Activated naive CD8-positive, alpha-beta T cell treated with anti-CD3 and anti-CD28 coated beads, Interleukin-2, amount 10 ng/mL, durations not matched to agents 7 days and 5 days (primary cell): ENCODE results near the gene ZNF716. TPM values are rescaled to one million over a fixed set of nuclear protein-coding genes. Genes with fewer than 3 reads are reported as not detected.

Experiments
- ATAC-seq: fragments of 150-1000 bp; cut with Tn5 transposase; one replicate; pipeline ENCODE4 v1.10.0; 2021; ENCODE audit warnings: low read depth, moderate library complexity
- POLR2A ChIA-PET: fragments of 350-600 bp; sonication (Branson Sonifier 250); formaldehyde crosslinking; loops from one replicate; lab custom pipeline; 2021; ENCODE audit warnings: antibody characterized with exemption; lab: Charles Lee
- DNase-seq: peaks from one replicate; pipeline ENCODE4 v3.0.0; 2021
- H3K27ac Mint-ChIP-seq: one replicate; pipeline ENCODE4 v1.8.0; 2022; ENCODE audit warnings: mild to moderate bottlenecking, mixed read lengths
- H3K27me3 Mint-ChIP-seq: one replicate; pipeline ENCODE4 v1.8.0; 2022; ENCODE audit warnings: mild to moderate bottlenecking, moderate library complexity, mixed read lengths
- H3K36me3 Mint-ChIP-seq: one replicate; pipeline ENCODE4 v1.8.0; 2021; ENCODE audit warnings: mild to moderate bottlenecking, mixed read lengths
- H3K4me1 Mint-ChIP-seq: one replicate; pipeline ENCODE4 v1.8.0; 2021; ENCODE audit warnings: mixed read lengths
- H3K4me3 Mint-ChIP-seq: one replicate; pipeline ENCODE4 v1.8.0; 2022; ENCODE audit warnings: mild to moderate bottlenecking, moderate library complexity, mixed read lengths
- H3K9me3 Mint-ChIP-seq: one replicate; pipeline ENCODE4 v1.8.0; 2021; ENCODE audit warnings: mixed read lengths
- total RNA-seq, 2 experiments: library from RNA; stranded (reverse); gene quantifications; one replicate each; pipeline ENCODE4 v1.2.3, GENCODE V29; 2021

The ZNF716 gene
- total RNA-seq, 2 experiments from 2014 or later = not detected

- Mint-ChIP-seq H3K9me3 (peaks cover 3% of the 10 kb centered on the region), H3K27me3 (no peaks in the 10 kb centered on the region), H3K4me3 (no peak overlapping the region), H3K36me3 (no peaks in the 10 kb centered on the region), H3K27ac (no peak overlapping the region), H3K4me1 (no peaks in the 10 kb centered on the region)
- no peak for DNase-seq
- no peak for ATAC-seq
- POLR2A ChIA-PET = no interaction called here
These were observed 34.2 kb upstream of the ZNF716 start for GRCh38 chr7:57415730-57416129.

GRCh38 chr7:57416601-57417358, 33.2 kb upstream of the ZNF716 start:
- no peaks in the 10 kb centered on the region for H3K36me3 Mint-ChIP-seq
- POLR2A ChIA-PET = no interaction called here
- peaks cover 6% of the 10 kb centered on the region for H3K9me3 Mint-ChIP-seq
- H3K4me1 Mint-ChIP-seq = no peaks in the 10 kb centered on the region
- H3K4me3 Mint-ChIP-seq = no peak overlapping the region
- DNase-seq = no peak
- no peak overlapping the region for H3K27ac Mint-ChIP-seq
- no peaks in the 10 kb centered on the region for H3K27me3 Mint-ChIP-seq
- no peak for ATAC-seq

GRCh38 chr7:57417736-57418135, 32.2 kb upstream of the ZNF716 start:
- Mint-ChIP-seq H3K36me3 (no peaks in the 10 kb centered on the region), H3K9me3 (peaks cover 9% of the 10 kb centered on the region), H3K27me3 (no peaks in the 10 kb centered on the region), H3K27ac (no peak overlapping the region), H3K4me3 (no peak overlapping the region), H3K4me1 (no peaks in the 10 kb centered on the region)
- DNase-seq (no peak), ATAC-seq (no peak)
- POLR2A ChIA-PET = no interaction called here

GRCh38 chr7:57423768-57424167, 26.2 kb upstream of the ZNF716 start:
- no peaks in the 10 kb centered on the region for H3K27me3 Mint-ChIP-seq
- POLR2A ChIA-PET = no interaction called here
- H3K4me3 Mint-ChIP-seq = no peak overlapping the region
- H3K4me1 Mint-ChIP-seq = no peaks in the 10 kb centered on the region
- no peak overlapping the region for H3K27ac Mint-ChIP-seq
- ATAC-seq (no peak), DNase-seq (no peak)
- H3K36me3 Mint-ChIP-seq = peaks cover 3% of the 10 kb centered on the region
- peaks cover 13% of the 10 kb centered on the region for H3K9me3 Mint-ChIP-seq

GRCh38 chr7:57424515-57425238, 25.3 kb upstream of the ZNF716 start:
- POLR2A ChIA-PET = no interaction called here
- Mint-ChIP-seq H3K27me3 (no peaks in the 10 kb centered on the region), H3K27ac (no peak overlapping the region), H3K4me3 (no peak overlapping the region), H3K36me3 (peaks cover 3% of the 10 kb centered on the region), H3K9me3 (peaks cover 15% of the 10 kb centered on the region), H3K4me1 (no peaks in the 10 kb centered on the region)
- ATAC-seq (no peak), DNase-seq (no peak)

- no peak for DNase-seq
- Mint-ChIP-seq H3K36me3 (peaks cover 3% of the 10 kb centered on the region), H3K9me3 (peaks cover 15% of the 10 kb centered on the region), H3K27me3 (no peaks in the 10 kb centered on the region), H3K27ac (no peak overlapping the region), H3K4me3 (no peak overlapping the region), H3K4me1 (no peaks in the 10 kb centered on the region)
- ATAC-seq = no peak
- POLR2A ChIA-PET = no interaction called here
These were observed 24.6 kb upstream of the ZNF716 start for GRCh38 chr7:57425239-57425944.

- Mint-ChIP-seq H3K4me1 (no peaks in the 10 kb centered on the region), H3K27ac (no peak overlapping the region), H3K27me3 (no peaks in the 10 kb centered on the region), H3K4me3 (no peak overlapping the region), H3K36me3 (peaks cover 3% of the 10 kb centered on the region), H3K9me3 (peaks cover 15% of the 10 kb centered on the region)
- ATAC-seq = no peak
- POLR2A ChIA-PET = no interaction called here
- no peak for DNase-seq
These were observed 23.9 kb upstream of the ZNF716 start for GRCh38 chr7:57425969-57426628.

GRCh38 chr7:57426629-57427003, 23.4 kb upstream of the ZNF716 start:
- no peak overlapping the region for H3K27ac Mint-ChIP-seq
- no peaks in the 10 kb centered on the region for H3K27me3 Mint-ChIP-seq
- H3K4me1 Mint-ChIP-seq = no peaks in the 10 kb centered on the region
- POLR2A ChIA-PET = no interaction called here
- DNase-seq = no peak
- no peak for ATAC-seq
- H3K36me3 Mint-ChIP-seq = peaks cover 3% of the 10 kb centered on the region
- H3K9me3 Mint-ChIP-seq = peaks cover 12% of the 10 kb centered on the region
- H3K4me3 Mint-ChIP-seq = no peak overlapping the region

GRCh38 chr7:57427146-57427545, 22.8 kb upstream of the ZNF716 start:
- Mint-ChIP-seq H3K4me3 (no peak overlapping the region), H3K9me3 (peaks cover 10% of the 10 kb centered on the region), H3K36me3 (peaks cover 3% of the 10 kb centered on the region), H3K27me3 (no peaks in the 10 kb centered on the region), H3K27ac (no peak overlapping the region), H3K4me1 (no peaks in the 10 kb centered on the region)
- no peak for ATAC-seq
- POLR2A ChIA-PET = no interaction called here
- no peak for DNase-seq

- H3K9me3 Mint-ChIP-seq = peaks cover 9% of the 10 kb centered on the region
- ATAC-seq (no peak), DNase-seq (no peak)
- peaks cover 3% of the 10 kb centered on the region for H3K36me3 Mint-ChIP-seq
- POLR2A ChIA-PET = no interaction called here
- no peak overlapping the region for H3K4me3 Mint-ChIP-seq
- H3K27ac Mint-ChIP-seq = no peak overlapping the region
- H3K27me3 Mint-ChIP-seq = no peaks in the 10 kb centered on the region
- H3K4me1 Mint-ChIP-seq = no peaks in the 10 kb centered on the region
These were observed 22.4 kb upstream of the ZNF716 start for GRCh38 chr7:57427594-57427993.

GRCh38 chr7:57432583-57432982, 17.4 kb upstream of the ZNF716 start:
- DNase-seq (no peak), ATAC-seq (no peak)
- H3K36me3 Mint-ChIP-seq = no peaks in the 10 kb centered on the region
- H3K4me3 Mint-ChIP-seq = no peak overlapping the region
- POLR2A ChIA-PET = no interaction called here
- no peak overlapping the region for H3K27ac Mint-ChIP-seq
- H3K27me3 Mint-ChIP-seq = no peaks in the 10 kb centered on the region
- no peaks in the 10 kb centered on the region for H3K4me1 Mint-ChIP-seq
- H3K9me3 Mint-ChIP-seq = peaks cover 6% of the 10 kb centered on the region

GRCh38 chr7:57437581-57437980, 12.4 kb upstream of the ZNF716 start:
- DNase-seq = no peak
- ATAC-seq = no peak
- H3K4me1 Mint-ChIP-seq = no peaks in the 10 kb centered on the region
- no peak overlapping the region for H3K27ac Mint-ChIP-seq
- POLR2A ChIA-PET = no interaction called here
- H3K36me3 Mint-ChIP-seq = no peaks in the 10 kb centered on the region
- H3K27me3 Mint-ChIP-seq = no peaks in the 10 kb centered on the region
- H3K4me3 Mint-ChIP-seq = no peak overlapping the region
- peaks cover 7% of the 10 kb centered on the region for H3K9me3 Mint-ChIP-seq

GRCh38 chr7:57438244-57438643, 11.7 kb upstream of the ZNF716 start:
- peaks cover 6% of the 10 kb centered on the region for H3K9me3 Mint-ChIP-seq
- no peaks in the 10 kb centered on the region for H3K4me1 Mint-ChIP-seq
- POLR2A ChIA-PET = no interaction called here
- no peak for DNase-seq
- no peak overlapping the region for H3K4me3 Mint-ChIP-seq
- H3K27me3 Mint-ChIP-seq = no peaks in the 10 kb centered on the region
- ATAC-seq = no peak
- H3K27ac Mint-ChIP-seq = no peak overlapping the region
- no peaks in the 10 kb centered on the region for H3K36me3 Mint-ChIP-seq
